PC-3 (cell line): ENCODE data around the gene RPS21. TPM values are rescaled to one million over a fixed set of nuclear protein-coding genes. Genes with fewer than 3 reads are reported as not detected.
A peak's percentile ranks its signal among the peaks of the same experiment; 100 is the strongest.

ENCODE experiments used
- ATAC-seq: fragments of 200-7000 bp; cut with Tn5 transposase; 2 replicates; pipeline ENCODE4 v1.9.1; 2020; ENCODE audit warnings: mild to moderate bottlenecking, moderate library complexity
- BruUV-seq: library from RNA; stranded (reverse); fragments of 400-500 nt; replicated peaks from 2 replicates; lab custom pipeline; 2021; lab: Mats Ljungman, UMichigan
- CTCF ChIA-PET: fragments of 300-600 bp; sonication (Branson Sonifier 250); formaldehyde crosslinking; loops from one replicate; lab custom pipeline; 2022; ENCODE audit warnings: antibody characterized with exemption; lab: Charles Lee
- POLR2A ChIA-PET: fragments of 300-600 bp; sonication (Branson Sonifier 250); formaldehyde crosslinking; loops from one replicate; lab custom pipeline; 2022; ENCODE audit warnings: antibody characterized with exemption; ENCODE audit not compliant: unreplicated experiment; lab: Charles Lee
- DNase-seq: peaks from one replicate; pipeline ENCODE4 v3.0.0-alpha.2; 2015
- H2AFZ ChIP-seq: fragments of 300-600 bp; sonication (generic); 2 replicates; pipeline ENCODE4 v1.6.0; 2016; ENCODE audit warnings: antibody characterized with exemption, low read length
- H3F3A ChIP-seq: fragments of 300-600 bp; sonication (generic); one replicate; pipeline ENCODE4 v1.6.0; 2017; ENCODE audit warnings: antibody characterized with exemption, low read length, control low read depth, mild to moderate bottlenecking; ENCODE audit not compliant: unreplicated experiment
- H3K27ac ChIP-seq: fragments of 300-600 bp; sonication (generic); 2 replicates; pipeline ENCODE4 v1.5.1; 2016; ENCODE audit warnings: mild to moderate bottlenecking, low read length
- H3K27me3 ChIP-seq: fragments of 300-600 bp; sonication (generic); 2 replicates; pipeline ENCODE4 v1.6.1; 2016; ENCODE audit warnings: low read length, mixed read lengths
- H3K36me3 ChIP-seq: fragments of 300-600 bp; sonication (generic); 2 replicates; pipeline ENCODE4 v1.6.1; 2016; ENCODE audit warnings: low read depth, mixed run types, low read length, mixed read lengths
- H3K4me1 ChIP-seq: fragments of 300-600 bp; sonication (generic); 2 replicates; pipeline ENCODE4 v1.5.1; 2016; ENCODE audit warnings: low read length; ENCODE audit not compliant: insufficient read depth
- H3K4me2 ChIP-seq: fragments of 300-600 bp; sonication (generic); 2 replicates; pipeline ENCODE4 v1.6.0; 2016; ENCODE audit warnings: low read length
- H3K4me3 ChIP-seq: fragments of 300-600 bp; sonication (generic); 2 replicates; pipeline ENCODE4 v1.5.1; 2016; ENCODE audit warnings: mild to moderate bottlenecking, low read length, mixed read lengths
- H3K79me2 ChIP-seq: fragments of 300-600 bp; sonication (generic); 2 replicates; pipeline ENCODE4 v1.6.1; 2017; ENCODE audit warnings: low read length, mixed read lengths
- H3K9ac ChIP-seq: fragments of 300-600 bp; sonication (generic); 2 replicates; pipeline ENCODE4 v1.6.0; 2016; ENCODE audit warnings: mild to moderate bottlenecking, low read length
- H3K9me2 ChIP-seq: fragments of 300-600 bp; sonication (generic); replicated peaks from 2 replicates; pipeline ENCODE4 v1.6.1; 2016; ENCODE audit warnings: mixed run types, low read length, mixed read lengths
- H3K9me3 ChIP-seq: fragments of 300-600 bp; sonication (generic); 2 replicates; pipeline ENCODE4 v1.6.1; 2016; ENCODE audit warnings: low read length, mixed read lengths
- H4K20me1 ChIP-seq: fragments of 300-600 bp; sonication (generic); 2 replicates; pipeline ENCODE4 v1.6.1; 2016; ENCODE audit warnings: low read length, mixed read lengths
- EZH2 ChIP-seq: fragments of 300-600 bp; sonication (generic); IDR thresholded peaks from one replicate; pipeline ENCODE4 v1.6.1; 2017; ENCODE audit warnings: antibody characterized with exemption, mild to moderate bottlenecking, low read length; ENCODE audit not compliant: unreplicated experiment
- EZH2phosphoT487 ChIP-seq: fragments of 300-600 bp; sonication (generic); IDR thresholded peaks from 2 replicates; pipeline ENCODE4 v1.6.1; 2018; ENCODE audit warnings: mild to moderate bottlenecking, antibody characterized with exemption, low read length, borderline replicate concordance
- intact Hi-C: fragments of 100-400 bp; cut with micrococcal nuclease; formaldehyde crosslinking; loops from 2 replicates; pipeline ENCODE4 v1.9.0; 2023
- total RNA-seq: library from RNA; depleted of rRNA; stranded (reverse); fragments of >200 nt; gene quantifications from 2 replicates; pipeline ENCODE4 v1.2.3, GENCODE V29; 2014
- TF ChIP-seq, protein P1 (sequence below): fragments of 300-600 bp; sonication (generic); conservative IDR thresholded peaks from 2 replicates; pipeline ENCODE4 v1.5.1; 2017; ENCODE audit warnings: antibody characterized with exemption, low read depth, mild to moderate bottlenecking, low read length

RPS21 gene
- total RNA-seq, 1 experiment from 2014 or later, result 1,945 TPM

DNA sequence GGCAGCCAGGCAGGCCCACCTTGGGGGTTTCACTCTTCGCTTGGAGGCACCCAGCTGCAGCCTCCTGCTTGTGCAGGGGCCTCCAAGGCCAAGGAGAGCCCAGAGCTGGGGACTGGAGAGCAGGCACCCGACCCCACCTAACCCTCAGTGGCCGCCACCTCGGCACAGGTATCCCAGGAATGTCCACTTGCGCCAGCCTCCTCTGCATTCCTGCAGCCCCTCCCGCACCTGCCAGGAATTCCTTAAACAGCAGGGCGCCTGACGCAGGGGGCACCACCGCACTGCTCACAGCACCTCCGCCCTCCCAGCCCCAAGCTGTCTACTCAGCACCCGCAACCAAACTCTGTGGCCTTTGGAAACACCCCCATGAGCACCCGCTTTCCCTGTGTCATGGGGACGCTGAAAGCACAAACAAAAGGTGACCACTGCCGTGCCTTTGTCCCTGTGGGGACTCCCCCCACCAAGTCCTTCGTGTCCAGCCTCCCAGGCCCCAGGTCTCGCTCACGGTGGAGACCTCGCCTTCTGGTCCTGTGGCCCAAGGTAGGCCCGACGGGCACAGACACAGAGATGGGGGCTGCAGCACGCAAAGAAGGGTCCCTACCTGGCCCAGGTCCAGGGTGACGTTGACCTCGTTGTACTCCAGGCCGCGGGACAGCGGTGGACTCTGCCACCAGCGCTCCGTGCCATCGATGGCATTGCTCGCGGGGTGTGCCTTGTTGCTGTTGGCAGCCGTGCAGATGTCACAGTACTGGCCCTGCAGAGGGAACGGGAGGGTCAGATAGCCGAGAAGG lies 24.9 kb upstream of the RPS21 start:
- TF ChIP-seq EZH2phosphoT487 (no peak), EZH2 (no peak)
- TF ChIP-seq, protein P1, sequence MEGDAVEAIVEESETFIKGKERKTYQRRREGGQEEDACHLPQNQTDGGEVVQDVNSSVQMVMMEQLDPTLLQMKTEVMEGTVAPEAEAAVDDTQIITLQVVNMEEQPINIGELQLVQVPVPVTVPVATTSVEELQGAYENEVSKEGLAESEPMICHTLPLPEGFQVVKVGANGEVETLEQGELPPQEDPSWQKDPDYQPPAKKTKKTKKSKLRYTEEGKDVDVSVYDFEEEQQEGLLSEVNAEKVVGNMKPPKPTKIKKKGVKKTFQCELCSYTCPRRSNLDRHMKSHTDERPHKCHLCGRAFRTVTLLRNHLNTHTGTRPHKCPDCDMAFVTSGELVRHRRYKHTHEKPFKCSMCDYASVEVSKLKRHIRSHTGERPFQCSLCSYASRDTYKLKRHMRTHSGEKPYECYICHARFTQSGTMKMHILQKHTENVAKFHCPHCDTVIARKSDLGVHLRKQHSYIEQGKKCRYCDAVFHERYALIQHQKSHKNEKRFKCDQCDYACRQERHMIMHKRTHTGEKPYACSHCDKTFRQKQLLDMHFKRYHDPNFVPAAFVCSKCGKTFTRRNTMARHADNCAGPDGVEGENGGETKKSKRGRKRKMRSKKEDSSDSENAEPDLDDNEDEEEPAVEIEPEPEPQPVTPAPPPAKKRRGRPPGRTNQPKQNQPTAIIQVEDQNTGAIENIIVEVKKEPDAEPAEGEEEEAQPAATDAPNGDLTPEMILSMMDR, result no peak
- ChIA-PET CTCF (interaction anchor here (0.8 kb wide), 1 partner anchor 20 kb away, joined by 3 read pairs; no protein-coding TSS in a partner anchor), POLR2A (interaction anchor here (0.6 kb wide), 2 partner anchors 24 to 241 kb away, joined by 5 read pairs; no protein-coding TSS in a partner anchor)
- Histone ChIP-seq H3K36me3 (peaks cover 16% of the 10 kb centered on the region; the same call in 1 of the 2 replicates), H3K4me3 (peak overlapping the region; percentile 36; the same call in 1 of the 2 replicates), H2AFZ (no peak overlapping the region), H3K9me3 (no peaks in the 10 kb centered on the region), H3K9me2 (no peaks in the 10 kb centered on the region), H3K79me2 (peaks cover 89% of the 10 kb centered on the region), H3K4me2 (peak overlapping the region; percentile 89), H3K27ac (peak overlapping the region; percentile 73), H3K27me3 (no peaks in the 10 kb centered on the region), H3K9ac (peak overlapping the region; percentile 42), H3K4me1 (peaks cover 83% of the 10 kb centered on the region), H4K20me1 (peaks cover 36% of the 10 kb centered on the region), H3F3A (no peaks in the 10 kb centered on the region)
- BruUV-seq, result no TSS peak
- DNase-seq (peak; percentile 79), ATAC-seq (peak; percentile 0)
- intact Hi-C loops, result no loop called here

GRCh38 chr20:62362590-62362940 lies 24.3 kb upstream of the RPS21 start:
- BruUV-seq, result no TSS peak
- CTCF ChIA-PET, result no interaction called here
- H3K4me1 ChIP-seq, result peaks cover 79% of the 10 kb centered on the region
- no peak for DNase-seq
- no peak overlapping the region for H2AFZ ChIP-seq
- peak overlapping the region; percentile 89 for H3K4me2 ChIP-seq
- H3K27me3 ChIP-seq, result no peaks in the 10 kb centered on the region
- intact Hi-C loops, result no loop called here
- H3K4me3 ChIP-seq, result peak overlapping the region; percentile 36; the same call in 1 of the 2 replicates
- peaks cover 36% of the 10 kb centered on the region for H4K20me1 ChIP-seq
- peaks cover 83% of the 10 kb centered on the region for H3K79me2 ChIP-seq
- H3F3A ChIP-seq, result no peaks in the 10 kb centered on the region
- no peak for ATAC-seq
- no peak overlapping the region for H3K9ac ChIP-seq
- TF ChIP-seq, protein P1, result no peak
- peaks cover 16% of the 10 kb centered on the region; the same call in 1 of the 2 replicates for H3K36me3 ChIP-seq
- H3K27ac ChIP-seq, result peak overlapping the region; percentile 73; the same call in 1 of the 2 replicates
- POLR2A ChIA-PET, result no interaction called here
- H3K9me3 ChIP-seq, result no peaks in the 10 kb centered on the region
- no peaks in the 10 kb centered on the region for H3K9me2 ChIP-seq
